Activated T-helper 1 cell treated with anti-CD3 and anti-CD28 coated beads, Interleukin-12 subunit alpha, Interleukin-12 subunit beta, Interleukin-2, Interleukin-4 antibody, amounts not matched to agents 30 ng/mL and 10 ng/mL and 1 ng/mL, durations not matched to agents 14 hours and 24 hours and 36 hours (primary cell): ENCODE measurements around the gene YTHDF1. TPM values are rescaled to one million over a fixed set of nuclear protein-coding genes. Genes with fewer than 3 reads are reported as not detected.
A peak's percentile ranks its signal among the peaks of the same experiment; 100 is the strongest.

Experiments used
- DNase-seq: peaks from one replicate; pipeline ENCODE4 v3.0.0; 2021; ENCODE audit warnings: low spot score
- H3K27ac Mint-ChIP-seq: one replicate; pipeline ENCODE4 v1.8.0; 2021; ENCODE audit warnings: mild to moderate bottlenecking, mixed read lengths
- H3K27me3 Mint-ChIP-seq: one replicate; pipeline ENCODE4 v1.8.0; 2022; ENCODE audit warnings: mild to moderate bottlenecking, moderate library complexity, mixed read lengths; ENCODE audit not compliant: insufficient read depth
- H3K36me3 Mint-ChIP-seq: one replicate; pipeline ENCODE4 v1.8.0; 2021; ENCODE audit warnings: low read depth, mixed read lengths
- H3K4me1 Mint-ChIP-seq: one replicate; pipeline ENCODE4 v1.8.0; 2021; ENCODE audit warnings: low read depth, mixed read lengths
- H3K4me3 Mint-ChIP-seq: one replicate; pipeline ENCODE4 v1.8.0; 2021; ENCODE audit warnings: mild to moderate bottlenecking, moderate library complexity, mixed read lengths
- H3K9me3 Mint-ChIP-seq: one replicate; pipeline ENCODE4 v1.8.0; 2021; ENCODE audit warnings: mixed read lengths
- intact Hi-C: fragments of 100-400 bp; cut with micrococcal nuclease; formaldehyde crosslinking; loops from one replicate; pipeline ENCODE4 v1.15.1; 2024
- total RNA-seq: library from RNA; stranded (reverse); gene quantifications from 2 replicates; pipeline ENCODE4 v1.2.3, GENCODE V29; 2022

YTHDF1 gene
- total RNA-seq, 1 donor from 2014 or later = 49.0 TPM

GRCh38 chr20:63179687-63180568 is 36.0 kb downstream of the YTHDF1 start:
- Mint-ChIP-seq H3K9me3 (no peaks in the 10 kb centered on the region), H3K4me1 (no peaks in the 10 kb centered on the region), H3K27me3 (peaks cover 18% of the 10 kb centered on the region), H3K27ac (peak overlapping the region; percentile 67), H3K4me3 (no peak overlapping the region), H3K36me3 (no peaks in the 10 kb centered on the region)
- intact Hi-C loops = loop anchor here (5.0 to 10.0 kb wide), 2 partner anchors 105 to 173 kb away; partner anchors contain the start of gene BHLHE23
- DNase-seq = no peak

- Mint-ChIP-seq H3K9me3 (no peaks in the 10 kb centered on the region), H3K4me1 (no peaks in the 10 kb centered on the region), H3K4me3 (no peak overlapping the region), H3K27ac (peak overlapping the region; percentile 67), H3K36me3 (no peaks in the 10 kb centered on the region), H3K27me3 (peaks cover 22% of the 10 kb centered on the region)
- intact Hi-C loops = loop anchor here (5.0 to 10.0 kb wide), 2 partner anchors 104 to 172 kb away; partner anchors contain the start of gene BHLHE23
- DNase-seq = peak; percentile 33
These were observed 36.8 kb downstream of the YTHDF1 start for GRCh38 chr20:63178889-63179686.

DNA sequence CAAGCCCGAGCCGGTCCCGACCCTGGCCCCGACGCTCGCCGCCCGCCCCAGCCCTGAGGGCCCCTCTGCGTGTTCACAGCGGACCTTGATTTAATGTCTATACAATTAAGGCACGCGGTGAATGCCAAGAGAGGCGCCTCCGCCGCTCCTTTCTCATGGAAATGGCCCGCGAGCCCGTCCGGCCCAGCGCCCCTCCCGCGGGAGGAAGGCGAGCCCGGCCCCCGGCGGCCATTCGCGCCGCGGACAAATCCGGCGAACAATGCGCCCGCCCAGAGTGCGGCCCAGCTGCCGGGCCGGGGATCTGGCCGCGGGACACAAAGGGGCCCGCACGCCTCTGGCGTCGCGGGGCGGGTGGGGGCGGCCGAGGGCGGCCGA is 37.5 kb downstream of the YTHDF1 start:
- Mint-ChIP-seq H3K36me3 (no peaks in the 10 kb centered on the region), H3K4me1 (no peaks in the 10 kb centered on the region), H3K27me3 (peaks cover 24% of the 10 kb centered on the region), H3K27ac (no peak overlapping the region), H3K4me3 (no peak overlapping the region), H3K9me3 (no peaks in the 10 kb centered on the region)
- intact Hi-C loops = loop anchor here (5.0 to 10.0 kb wide), 2 partner anchors 104 to 171 kb away; partner anchors contain the start of gene BHLHE23
- no peak for DNase-seq

- Mint-ChIP-seq H3K36me3 (no peaks in the 10 kb centered on the region), H3K9me3 (no peaks in the 10 kb centered on the region), H3K4me1 (no peaks in the 10 kb centered on the region), H3K27me3 (peaks cover 24% of the 10 kb centered on the region), H3K27ac (peak overlapping the region; percentile 63), H3K4me3 (no peak overlapping the region)
- intact Hi-C loops = loop anchor here (5.0 to 10.0 kb wide), 2 partner anchors 103 to 171 kb away; partner anchors contain the start of gene BHLHE23
- no peak for DNase-seq
These were observed 38.0 kb downstream of the YTHDF1 start for GRCh38 chr20:63177785-63178445.

GRCh38 chr20:63177134-63177784 is 38.7 kb downstream of the YTHDF1 start:
- H3K9me3 Mint-ChIP-seq = no peaks in the 10 kb centered on the region
- no peaks in the 10 kb centered on the region for H3K4me1 Mint-ChIP-seq
- H3K4me3 Mint-ChIP-seq = no peak overlapping the region
- DNase-seq = no peak
- peaks cover 27% of the 10 kb centered on the region for H3K27me3 Mint-ChIP-seq
- no peaks in the 10 kb centered on the region for H3K36me3 Mint-ChIP-seq
- intact Hi-C loops = loop anchor here (5.0 to 10.0 kb wide), 2 partner anchors 102 to 170 kb away; partner anchors contain the start of gene BHLHE23
- no peak overlapping the region for H3K27ac Mint-ChIP-seq

GRCh38 chr20:63176427-63177133 is 39.4 kb downstream of the YTHDF1 start:
- Mint-ChIP-seq H3K27me3 (peaks cover 31% of the 10 kb centered on the region), H3K4me1 (no peaks in the 10 kb centered on the region), H3K27ac (peak overlapping the region; percentile 31), H3K9me3 (no peaks in the 10 kb centered on the region), H3K4me3 (peak overlapping the region; percentile 13), H3K36me3 (no peaks in the 10 kb centered on the region)
- intact Hi-C loops = loop anchor here (5.0 to 10.0 kb wide), 2 partner anchors 102 to 169 kb away; partner anchors contain the start of gene BHLHE23
- DNase-seq = no peak

GRCh38 chr20:63176034-63176426 is 39.9 kb downstream of the YTHDF1 start:
- Mint-ChIP-seq H3K36me3 (no peaks in the 10 kb centered on the region), H3K4me1 (no peaks in the 10 kb centered on the region), H3K27ac (peak overlapping the region; percentile 31), H3K9me3 (no peaks in the 10 kb centered on the region), H3K4me3 (peak overlapping the region; percentile 13), H3K27me3 (peaks cover 32% of the 10 kb centered on the region)
- DNase-seq = no peak
- intact Hi-C loops = loop anchor here (5.0 to 10.0 kb wide), 2 partner anchors 101 to 169 kb away; partner anchors contain the start of gene BHLHE23

DNA sequence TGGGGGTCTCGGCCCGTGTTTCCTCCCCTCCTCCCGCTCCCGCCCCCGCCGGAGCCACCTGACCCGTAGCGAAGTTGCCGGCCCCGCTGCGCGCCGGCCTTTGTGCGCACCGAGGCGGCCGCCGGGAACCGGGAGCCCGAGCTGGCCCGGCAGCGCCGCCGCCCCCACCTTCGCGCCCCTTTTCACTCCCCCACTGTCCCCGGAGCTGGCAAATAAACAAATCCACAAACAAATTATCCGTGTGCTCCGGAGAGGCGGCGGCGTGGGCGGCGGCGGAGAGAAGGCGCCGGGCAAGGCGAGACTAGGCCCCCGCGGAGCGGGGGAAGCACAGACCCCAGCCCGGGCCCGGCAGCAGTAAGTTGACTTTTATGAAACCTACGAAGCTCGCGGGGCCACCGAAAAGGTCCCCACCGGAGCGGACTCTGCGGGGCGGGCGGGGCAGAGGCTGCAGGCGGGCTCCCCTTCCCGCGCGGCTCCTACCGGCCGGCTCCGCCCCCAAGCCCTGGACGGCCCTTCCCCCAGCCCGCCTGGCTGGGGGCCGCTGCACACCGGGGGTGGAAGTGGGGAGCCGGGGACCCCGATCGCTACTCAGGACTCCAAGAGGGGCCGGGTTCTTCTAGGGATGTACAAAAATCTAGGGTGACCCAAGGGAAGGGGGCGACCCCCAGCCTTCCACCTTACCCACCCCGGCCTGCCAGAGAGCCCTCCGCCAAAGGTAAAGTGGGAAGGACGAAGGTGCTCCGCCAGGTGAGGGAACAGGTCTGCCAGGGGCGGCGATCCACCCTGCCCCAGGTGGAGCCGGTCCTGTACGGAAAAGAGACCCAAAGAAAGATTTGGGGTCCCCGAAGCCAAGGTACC is 40.7 kb downstream of the YTHDF1 start:
- H3K27me3 Mint-ChIP-seq = peaks cover 28% of the 10 kb centered on the region
- H3K4me3 Mint-ChIP-seq = no peak overlapping the region
- H3K27ac Mint-ChIP-seq = no peak overlapping the region
- H3K4me1 Mint-ChIP-seq = no peaks in the 10 kb centered on the region
- no peaks in the 10 kb centered on the region for H3K36me3 Mint-ChIP-seq
- intact Hi-C loops = loop anchor here (5.0 to 10.0 kb wide), 2 partner anchors 100 to 168 kb away; partner anchors contain the start of gene BHLHE23
- no peak for DNase-seq
- H3K9me3 Mint-ChIP-seq = no peaks in the 10 kb centered on the region

DNA sequence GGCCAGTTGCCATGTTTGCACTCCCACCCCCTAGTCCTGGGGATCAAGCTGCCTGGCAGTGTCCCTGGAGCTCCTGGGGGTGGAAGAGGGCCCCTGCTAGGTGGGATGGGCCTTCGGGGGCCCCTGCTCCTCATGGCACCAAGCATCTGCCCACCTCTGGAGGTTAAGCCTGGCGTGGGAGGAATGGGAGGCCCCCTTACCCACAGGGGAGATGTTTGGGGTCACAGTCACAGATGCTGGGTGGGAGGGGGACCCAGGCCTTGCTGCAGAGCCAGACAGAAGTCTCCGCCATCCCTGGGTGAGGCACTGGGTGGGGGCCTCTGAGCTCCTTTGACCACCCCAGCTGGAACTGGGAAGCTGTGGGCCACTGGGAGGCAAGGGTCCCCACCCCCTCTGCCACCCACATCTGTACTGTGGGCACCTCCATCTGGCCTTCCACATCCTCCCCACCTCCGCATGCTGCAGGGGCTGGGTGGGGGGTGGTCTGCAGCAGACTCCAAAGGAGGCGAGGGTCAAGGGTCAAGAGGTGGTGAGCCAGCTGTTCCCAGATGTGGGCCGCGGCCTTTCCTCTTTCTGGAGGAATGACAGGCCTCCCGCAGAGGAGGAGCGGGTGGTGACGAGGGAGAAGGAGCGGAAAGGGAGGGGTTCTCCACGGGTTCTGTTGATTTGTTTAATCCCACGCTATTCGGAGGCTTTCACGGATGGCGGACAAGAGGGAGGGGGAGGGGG is 41.5 kb downstream of the YTHDF1 start:
- H3K36me3 Mint-ChIP-seq = no peaks in the 10 kb centered on the region
- no peak for DNase-seq
- no peak overlapping the region for H3K27ac Mint-ChIP-seq
- intact Hi-C loops = loop anchor here (5.0 to 10.0 kb wide), 2 partner anchors 100 to 167 kb away; partner anchors contain the start of gene BHLHE23
- H3K27me3 Mint-ChIP-seq = peaks cover 23% of the 10 kb centered on the region
- no peaks in the 10 kb centered on the region for H3K4me1 Mint-ChIP-seq
- H3K9me3 Mint-ChIP-seq = no peaks in the 10 kb centered on the region
- H3K4me3 Mint-ChIP-seq = no peak overlapping the region

GRCh38 chr20:63173552-63174191 is 42.3 kb downstream of the YTHDF1 start:
- Mint-ChIP-seq H3K27ac (no peak overlapping the region), H3K9me3 (no peaks in the 10 kb centered on the region), H3K36me3 (no peaks in the 10 kb centered on the region), H3K4me1 (no peaks in the 10 kb centered on the region), H3K4me3 (no peak overlapping the region), H3K27me3 (peaks cover 22% of the 10 kb centered on the region)
- DNase-seq = no peak
- intact Hi-C loops = loop anchor here (10.0 kb wide), 1 partner anchor 99 kb away; no protein-coding TSS in a partner anchor
